NB4 (cell line): ENCODE data around the gene DAP.

Experiments used
- CTCF ChIP-seq: IDR thresholded peaks from one replicate; pipeline ENCODE4 v1.5.1; 2012; ENCODE audit warnings: low read depth, low read length
- POLR2A ChIP-seq: IDR thresholded peaks from 2 replicates; pipeline ENCODE4 v1.6.1; 2011; ENCODE audit warnings: mild to moderate bottlenecking; ENCODE audit not compliant: insufficient read length; ENCODE audit errors: extremely low read depth

GRCh38 chr5:10666531-10667299, 94.3 kb downstream of the DAP start:
- TF ChIP-seq CTCF = no peak
- no peak for TF ChIP-seq POLR2A
